Activated naive CD8-positive, alpha-beta T cell treated with anti-CD3 and anti-CD28 coated beads, Interleukin-2, amount 50 U/mL, for 16 hours (primary cell): ENCODE measurements around the gene RABEP2.
"Not testable (repeated sequence)": the region's sequence is repeated elsewhere in the genome, so short reads cannot be mapped to it uniquely, and the experiment has no call there.

Experiments used
- DNase-seq: peaks from one replicate; pipeline ENCODE4 v3.0.0-alpha.2; 2020; ENCODE audit warnings: low read depth, low spot score

The RABEP2 gene, protein sequence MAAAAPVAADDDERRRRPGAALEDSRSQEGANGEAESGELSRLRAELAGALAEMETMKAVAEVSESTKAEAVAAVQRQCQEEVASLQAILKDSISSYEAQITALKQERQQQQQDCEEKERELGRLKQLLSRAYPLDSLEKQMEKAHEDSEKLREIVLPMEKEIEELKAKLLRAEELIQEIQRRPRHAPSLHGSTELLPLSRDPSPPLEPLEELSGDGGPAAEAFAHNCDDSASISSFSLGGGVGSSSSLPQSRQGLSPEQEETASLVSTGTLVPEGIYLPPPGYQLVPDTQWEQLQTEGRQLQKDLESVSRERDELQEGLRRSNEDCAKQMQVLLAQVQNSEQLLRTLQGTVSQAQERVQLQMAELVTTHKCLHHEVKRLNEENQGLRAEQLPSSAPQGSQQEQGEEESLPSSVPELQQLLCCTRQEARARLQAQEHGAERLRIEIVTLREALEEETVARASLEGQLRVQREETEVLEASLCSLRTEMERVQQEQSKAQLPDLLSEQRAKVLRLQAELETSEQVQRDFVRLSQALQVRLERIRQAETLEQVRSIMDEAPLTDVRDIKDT

DNA sequence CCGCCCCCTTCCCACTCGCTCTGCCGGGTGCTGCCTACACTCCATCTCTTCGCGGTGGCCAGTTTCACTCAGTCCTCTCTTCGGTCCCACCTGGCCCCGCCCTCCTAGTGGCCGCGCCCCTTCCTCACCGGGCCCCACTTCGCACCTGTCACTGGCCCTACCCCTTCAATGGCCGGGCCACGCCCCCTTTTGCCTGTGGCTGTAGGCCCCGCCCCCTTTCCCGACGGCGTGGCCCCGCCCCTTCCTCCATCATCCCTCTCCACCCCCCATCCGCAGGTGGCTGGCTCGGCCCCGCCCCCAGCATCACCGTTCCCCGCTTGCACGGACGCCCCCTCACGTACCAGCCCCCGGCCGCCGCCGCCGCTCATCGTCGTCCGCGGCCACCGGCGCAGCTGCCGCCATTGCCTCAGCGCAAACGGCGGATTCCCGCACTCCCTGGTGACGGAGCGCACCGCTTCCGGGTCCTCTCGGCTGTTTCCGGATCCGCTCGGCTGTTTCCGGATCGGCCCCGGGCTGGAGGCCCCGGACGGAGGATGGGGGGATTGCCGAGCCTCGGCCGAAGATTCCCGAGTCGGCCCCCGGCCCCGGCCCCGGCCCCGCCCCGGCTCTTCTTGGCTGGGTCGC is at the start of gene RABEP2:
Gene RABEP2 (minus strand): TSS at position 477 of the 624 bp plus-strand sequence. CDS start 75 bp downstream, at position 402.
- DNase-seq, result peak; percentile 95

DNA sequence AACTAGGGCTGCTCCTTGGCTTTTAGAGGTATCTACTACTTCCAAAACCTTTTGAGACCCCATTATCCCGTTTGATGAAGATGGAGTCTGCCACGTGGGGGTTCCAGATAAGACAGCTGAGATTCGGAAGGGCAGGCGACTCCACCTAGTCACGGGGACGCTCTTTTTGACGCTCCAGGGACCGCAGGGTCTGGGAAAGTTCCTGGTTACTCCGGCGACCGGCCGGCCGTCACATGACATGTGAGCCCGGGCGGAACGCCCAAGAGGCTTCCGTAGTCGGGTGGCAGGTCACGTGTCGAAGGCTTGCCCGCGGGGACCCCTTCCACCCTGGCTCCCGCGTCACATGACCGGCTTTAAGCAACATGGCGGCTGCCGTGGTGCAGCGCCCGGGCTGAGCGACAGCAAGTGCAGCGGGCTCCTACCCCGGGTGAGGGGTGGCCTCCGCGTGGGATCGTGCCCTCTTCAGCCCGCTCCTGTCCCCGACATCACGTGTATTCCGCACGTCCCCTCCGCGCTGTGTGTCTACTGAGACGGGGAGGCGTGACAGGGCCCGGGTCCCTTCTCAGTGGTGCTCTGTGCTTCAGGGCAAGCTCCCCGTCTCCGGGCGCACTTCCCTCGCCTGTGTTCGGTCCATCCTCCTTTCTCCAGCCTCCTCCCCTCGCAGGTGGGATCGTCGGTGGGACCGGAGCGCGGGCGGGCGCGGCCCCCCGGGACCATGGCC is 49.6 kb upstream of the RABEP2 start, which contains the start of gene SPNS1:
Gene SPNS1 (plus strand): TSS at position 342 of the 721 bp plus-strand sequence. CDS start 374 bp downstream, at position 716.
- peak; percentile 79 for DNase-seq

DNA sequence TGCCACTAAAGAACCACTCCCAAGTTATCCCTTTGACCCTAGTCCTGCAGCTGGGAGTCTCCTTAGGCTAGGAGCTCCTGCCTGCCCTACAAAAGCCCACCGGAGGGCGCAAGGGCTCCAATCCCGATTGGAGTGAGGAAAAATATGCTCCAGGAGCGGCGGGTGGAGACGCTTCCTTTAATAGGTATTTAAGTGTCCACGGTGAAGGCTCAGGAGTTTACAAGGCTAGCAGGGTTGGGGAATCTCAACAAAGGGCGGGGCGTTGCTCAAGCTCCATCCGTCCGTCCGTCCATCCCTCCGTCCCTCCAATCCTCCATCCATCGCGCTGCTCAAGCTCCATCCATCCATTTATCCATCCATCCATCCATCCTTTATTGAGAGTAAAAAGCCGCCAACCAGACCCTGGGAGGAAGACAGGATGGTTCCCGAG is 49.0 kb upstream of the RABEP2 start:
- no peak for DNase-seq

DNA sequence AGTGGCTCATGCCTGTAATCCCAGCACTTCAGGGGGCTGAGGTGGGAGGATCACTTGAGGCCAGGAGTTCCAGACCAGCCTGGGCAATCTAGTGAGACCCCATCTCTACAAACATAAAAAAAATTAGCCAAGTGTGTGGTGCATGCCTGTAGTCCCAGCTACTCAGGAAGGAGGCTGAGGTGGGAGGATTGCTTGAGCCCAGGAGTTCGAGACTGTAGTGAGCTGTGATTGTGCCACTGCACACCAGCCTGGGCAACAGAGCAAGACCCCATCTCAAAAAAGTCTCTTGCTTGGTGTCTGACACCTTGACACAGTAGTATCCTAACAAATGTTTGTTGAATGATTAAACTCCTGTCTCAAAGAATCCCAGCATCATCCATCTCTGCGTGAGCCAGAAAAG is 44.7 kb upstream of the RABEP2 start:
- not testable (repeated sequence) for DNase-seq

DNA sequence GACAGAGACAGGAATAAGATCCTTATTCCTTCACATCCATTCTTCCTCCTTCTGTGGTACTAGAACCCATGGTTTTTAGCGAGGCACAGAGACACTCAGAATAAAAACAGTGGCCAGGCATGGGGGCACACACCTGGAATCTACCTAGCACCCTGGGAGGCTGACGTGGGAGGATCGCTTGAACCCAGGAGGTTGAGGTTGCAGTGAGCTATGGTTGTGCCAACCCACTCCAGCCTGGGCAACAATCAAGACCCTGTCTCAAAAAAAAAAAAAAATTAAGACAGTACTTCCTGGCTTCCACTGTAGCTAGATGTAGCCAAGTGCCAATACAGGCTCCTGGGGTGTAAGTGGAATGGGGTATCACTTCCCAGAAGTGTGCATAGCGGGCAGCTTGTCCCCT is 42.1 kb upstream of the RABEP2 start:
- DNase-seq, result no peak

DNA sequence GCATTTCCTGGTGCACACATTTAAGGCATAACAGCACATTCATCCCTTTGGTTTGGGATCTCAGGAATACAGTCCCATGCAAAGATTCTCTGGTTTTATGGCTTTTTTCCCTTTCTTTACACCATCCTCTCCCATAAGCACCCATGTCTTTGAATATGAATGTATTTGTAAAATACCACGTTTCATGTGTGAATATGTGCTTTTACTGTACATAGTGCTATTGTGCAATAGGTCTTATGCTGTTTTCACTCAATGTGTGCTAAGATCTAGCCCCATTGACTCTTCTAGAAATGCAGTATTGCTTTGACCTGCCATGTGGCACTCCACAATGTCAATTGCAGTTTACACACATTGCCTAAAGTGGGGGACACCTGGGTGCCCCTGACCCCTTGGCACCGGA is 39.5 kb upstream of the RABEP2 start:
- no peak for DNase-seq

DNA sequence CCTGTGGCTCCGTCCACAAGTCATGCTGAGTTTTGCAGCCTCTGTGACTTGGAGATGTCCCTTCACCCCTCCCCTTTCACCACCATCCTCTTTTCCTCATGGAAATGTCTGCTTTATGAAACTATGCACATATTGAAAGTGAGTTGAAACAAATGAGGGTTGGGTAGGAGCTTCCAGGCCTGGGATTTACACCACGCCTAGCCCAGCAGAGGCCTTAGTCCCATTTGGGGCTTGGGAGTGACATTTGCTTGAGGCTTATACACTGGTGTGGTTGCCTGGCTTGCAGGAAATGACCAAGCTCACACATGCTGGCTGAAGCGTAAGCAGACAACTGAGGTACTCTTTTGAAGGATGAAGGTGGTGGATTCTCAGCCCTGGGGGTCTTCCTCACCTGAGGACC is 39.0 kb upstream of the RABEP2 start:
- no peak for DNase-seq

DNA sequence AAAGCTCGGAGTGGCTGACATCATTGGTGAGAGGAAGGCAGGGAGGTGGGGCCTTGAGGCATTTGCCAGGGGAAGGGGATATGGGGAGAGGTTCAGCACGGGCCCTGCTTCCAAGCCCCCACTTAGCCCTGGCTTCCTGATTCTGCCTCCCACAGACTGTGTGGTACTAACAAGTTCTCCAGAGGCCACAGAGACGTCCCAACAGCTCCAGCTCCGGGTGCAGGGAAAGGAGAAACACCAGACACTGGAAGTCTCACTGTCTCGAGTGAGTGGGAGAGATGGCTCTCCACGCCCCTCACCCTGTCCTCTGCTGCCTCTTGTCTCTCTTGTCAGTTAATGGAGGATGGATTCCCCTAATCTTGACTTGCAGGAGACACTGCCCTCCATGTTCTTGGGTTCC is 33.8 kb upstream of the RABEP2 start:
- no peak for DNase-seq

DNA sequence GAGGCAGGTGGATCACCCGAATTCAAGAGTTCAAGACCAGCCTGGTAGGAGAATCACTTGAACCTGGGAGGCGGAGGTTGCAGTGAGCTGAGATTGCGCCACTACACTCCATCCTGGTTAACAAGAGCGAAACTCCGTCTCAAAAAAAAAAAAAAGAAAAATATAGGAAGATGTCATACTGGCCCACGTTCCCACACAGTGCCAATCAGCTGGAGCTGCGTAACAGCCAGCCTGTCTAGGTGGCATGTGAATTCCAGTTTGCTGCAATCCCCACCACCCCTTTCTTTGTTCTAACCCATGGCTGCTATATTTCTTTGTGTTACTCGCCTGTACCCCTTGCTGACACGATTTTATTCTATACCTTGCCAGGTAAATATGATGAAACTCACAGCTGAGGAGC is 33.2 kb upstream of the RABEP2 start:
- no peak for DNase-seq

DNA sequence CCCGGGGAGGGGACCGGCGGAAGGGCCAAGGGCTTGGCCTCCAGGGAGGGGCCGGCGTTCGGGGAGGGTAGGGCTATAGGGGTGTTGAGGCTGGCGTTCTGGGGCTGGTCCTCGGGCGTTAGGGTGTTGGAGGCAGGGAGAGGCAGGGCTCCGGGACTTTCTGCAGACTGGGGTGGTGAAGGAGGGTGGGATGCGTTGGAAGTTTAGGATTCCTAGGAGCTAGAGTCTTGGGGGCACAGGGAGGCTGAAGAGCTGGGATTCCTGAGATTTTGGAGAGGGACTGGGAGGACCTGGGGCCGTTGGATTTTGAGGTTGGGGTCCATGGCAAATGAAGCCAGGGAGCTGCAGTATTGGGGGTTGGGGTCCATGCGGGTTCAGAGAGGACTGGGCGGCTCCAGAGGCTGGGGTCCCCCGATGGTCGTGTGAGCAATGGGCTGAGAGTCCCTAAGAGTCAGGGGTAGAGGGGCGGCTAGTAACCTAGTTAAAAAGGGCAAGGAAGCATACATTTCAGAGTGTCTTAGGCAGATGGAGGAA is 26.4 kb upstream of the RABEP2 start:
- no peak for DNase-seq

DNA sequence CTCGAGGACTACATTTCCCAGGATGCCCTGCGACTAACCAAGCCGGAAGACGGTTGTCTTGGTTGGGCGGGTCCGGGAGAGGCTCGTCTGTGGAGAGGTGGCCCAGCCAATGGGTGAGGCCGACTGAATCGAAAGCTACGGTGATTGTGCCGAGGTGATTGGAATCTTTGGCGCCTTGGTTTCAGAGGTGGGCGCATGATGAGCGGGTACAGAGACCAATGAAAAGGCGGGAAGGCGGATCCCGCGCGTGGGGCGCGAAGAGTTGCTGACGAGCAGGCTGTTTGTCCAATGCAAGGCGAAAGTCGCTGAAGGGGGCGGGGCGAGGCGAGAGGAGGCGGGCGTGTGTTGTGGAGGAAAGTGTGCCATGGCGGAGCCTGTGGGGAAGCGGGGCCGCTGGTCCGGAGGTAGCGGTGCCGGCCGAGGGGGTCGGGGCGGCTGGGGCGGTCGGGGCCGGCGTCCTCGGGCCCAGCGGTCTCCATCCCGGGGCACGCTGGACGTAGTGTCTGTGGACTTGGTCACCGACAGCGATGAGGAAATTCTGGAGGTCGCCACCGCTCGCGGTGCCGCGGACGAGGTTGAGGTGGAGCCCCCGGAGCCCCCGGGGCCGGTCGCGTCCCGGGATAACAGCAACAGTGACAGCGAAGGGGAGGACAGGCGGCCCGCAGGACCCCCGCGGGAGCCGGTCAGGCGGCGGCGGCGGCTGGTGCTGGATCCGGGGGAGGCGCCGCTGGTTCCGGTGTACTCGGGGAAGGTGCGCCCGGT is 25.8 kb upstream of the RABEP2 start, which contains the start of gene NFATC2IP:
Gene NFATC2IP (plus strand): TSS at position 290 of the 762 bp plus-strand sequence. CDS start 75 bp downstream, at position 365.
- peak; percentile 99 for DNase-seq

DNA sequence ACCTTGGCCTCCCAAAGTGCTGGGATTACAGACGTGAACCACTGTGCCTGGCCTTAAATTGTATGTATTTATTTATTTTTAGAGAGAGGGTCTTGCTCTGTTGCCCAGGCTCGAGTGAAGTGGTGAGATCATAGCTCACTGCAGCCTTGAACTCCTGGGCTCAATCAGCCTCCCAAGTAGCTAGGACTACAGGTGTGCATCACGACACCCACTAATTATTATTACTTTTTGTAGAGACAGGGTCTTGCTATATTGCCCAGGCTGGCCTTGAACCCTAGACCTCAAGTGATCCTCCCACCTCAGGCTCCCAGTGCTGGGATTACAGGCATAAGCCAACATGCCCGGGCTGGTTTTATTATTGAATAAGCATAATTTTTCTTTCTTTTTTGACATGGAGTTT is 21.6 kb upstream of the RABEP2 start:
- no peak for DNase-seq

DNA sequence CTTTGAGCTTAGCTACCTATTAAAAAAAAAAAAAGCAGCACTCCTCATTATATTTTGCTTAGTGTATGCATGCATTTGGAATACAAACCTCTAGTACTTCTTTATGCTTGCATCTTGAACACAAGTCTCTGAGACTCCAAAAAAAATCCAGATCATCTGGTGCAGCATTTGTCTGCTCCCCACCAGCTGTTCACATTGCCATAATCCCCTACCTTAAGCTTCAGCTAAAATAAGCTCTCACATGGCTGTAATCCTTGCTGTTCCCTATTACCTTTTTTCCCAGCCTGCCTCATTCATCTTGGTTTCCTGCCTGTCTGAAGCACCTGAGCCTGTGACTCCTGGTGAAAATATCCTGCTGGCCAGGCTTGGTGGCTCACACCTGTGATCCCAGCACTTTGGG is 18.2 kb upstream of the RABEP2 start:
- DNase-seq, result no peak

DNA sequence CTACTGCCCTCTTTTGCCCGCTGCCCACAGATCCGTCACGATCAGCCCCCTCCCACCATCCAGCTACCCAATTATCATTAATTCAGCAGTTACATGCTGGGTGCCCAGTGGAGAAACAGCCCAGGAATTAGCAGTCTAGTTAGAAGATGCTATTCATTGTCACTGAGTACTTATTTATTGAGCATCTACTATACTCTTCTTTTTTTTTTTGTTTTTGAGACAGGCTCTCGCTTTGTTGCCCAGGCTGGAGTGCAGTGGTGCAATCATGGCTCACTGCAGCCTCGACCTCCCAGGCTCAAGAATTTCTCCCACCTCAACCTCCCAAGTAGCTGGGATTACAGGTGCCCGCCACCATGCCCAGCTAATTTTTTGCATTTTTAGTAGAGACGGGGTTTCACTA is 14.8 kb upstream of the RABEP2 start:
- not testable (repeated sequence) for DNase-seq

DNA sequence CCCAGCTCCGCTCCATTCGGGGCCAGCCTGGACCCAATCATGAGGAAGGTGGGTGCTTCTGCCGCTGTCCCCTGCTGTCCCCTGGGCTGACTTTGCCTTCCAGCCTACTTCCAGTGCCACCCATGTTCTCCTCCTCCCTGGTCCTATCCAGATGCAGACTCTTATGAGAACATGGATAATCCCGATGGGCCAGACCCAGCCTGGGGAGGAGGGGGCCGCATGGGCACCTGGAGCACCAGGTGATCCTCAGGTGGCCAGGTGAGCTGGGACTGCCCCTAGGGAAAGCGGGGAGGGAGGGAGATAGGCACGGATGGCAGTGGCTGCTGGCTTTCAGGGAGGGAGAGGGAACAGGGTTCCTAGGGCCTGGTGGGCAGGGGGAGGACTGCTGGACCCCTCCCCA is 13.7 kb upstream of the RABEP2 start:
- no peak for DNase-seq

DNA sequence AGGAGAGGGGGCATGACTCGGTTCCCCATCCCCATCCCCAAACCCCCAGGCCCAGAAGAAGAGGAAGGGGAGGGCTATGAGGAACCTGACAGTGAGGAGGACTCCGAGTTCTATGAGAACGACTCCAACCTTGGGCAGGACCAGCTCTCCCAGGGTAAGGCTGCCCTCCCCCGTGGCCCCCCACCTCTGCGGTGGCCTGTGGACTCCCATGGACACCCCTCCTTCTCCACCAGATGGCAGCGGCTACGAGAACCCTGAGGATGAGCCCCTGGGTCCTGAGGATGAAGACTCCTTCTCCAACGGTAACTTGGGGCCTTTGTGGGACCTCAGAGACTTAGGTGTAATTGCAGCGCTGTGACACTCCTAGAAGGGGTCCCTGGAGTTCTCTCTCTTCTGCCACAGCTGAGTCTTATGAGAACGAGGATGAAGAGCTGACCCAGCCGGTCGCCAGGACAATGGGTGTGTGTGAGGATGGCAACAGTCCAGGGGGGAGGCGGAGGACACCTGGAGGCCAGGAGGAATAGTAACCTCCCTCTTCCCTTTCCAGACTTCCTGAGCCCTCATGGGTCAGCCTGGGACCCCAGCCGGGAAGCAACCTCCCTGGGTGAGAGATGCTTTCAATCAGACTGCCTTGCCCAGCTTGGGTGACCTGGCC is 12.3 kb upstream of the RABEP2 start:
- no peak for DNase-seq

DNA sequence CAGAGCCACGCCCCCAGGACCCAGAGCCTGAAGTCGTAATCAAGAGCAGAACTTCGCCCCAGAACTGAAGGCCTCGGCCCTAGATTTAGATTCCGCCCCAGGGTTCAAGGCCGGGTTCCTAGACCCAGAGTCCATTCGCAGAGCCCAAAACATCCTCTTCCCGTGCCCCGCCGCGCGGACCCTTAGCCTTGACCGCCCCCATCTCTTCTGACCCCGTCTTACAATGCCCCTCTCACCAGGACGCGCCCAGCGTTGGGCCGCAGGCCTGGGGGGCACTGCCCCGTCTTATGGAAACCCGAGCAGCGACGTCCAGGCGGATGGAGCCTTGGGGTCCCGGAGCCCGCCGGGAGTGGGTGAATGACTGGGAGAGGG is 11.7 kb upstream of the RABEP2 start:
- no peak for DNase-seq

DNA sequence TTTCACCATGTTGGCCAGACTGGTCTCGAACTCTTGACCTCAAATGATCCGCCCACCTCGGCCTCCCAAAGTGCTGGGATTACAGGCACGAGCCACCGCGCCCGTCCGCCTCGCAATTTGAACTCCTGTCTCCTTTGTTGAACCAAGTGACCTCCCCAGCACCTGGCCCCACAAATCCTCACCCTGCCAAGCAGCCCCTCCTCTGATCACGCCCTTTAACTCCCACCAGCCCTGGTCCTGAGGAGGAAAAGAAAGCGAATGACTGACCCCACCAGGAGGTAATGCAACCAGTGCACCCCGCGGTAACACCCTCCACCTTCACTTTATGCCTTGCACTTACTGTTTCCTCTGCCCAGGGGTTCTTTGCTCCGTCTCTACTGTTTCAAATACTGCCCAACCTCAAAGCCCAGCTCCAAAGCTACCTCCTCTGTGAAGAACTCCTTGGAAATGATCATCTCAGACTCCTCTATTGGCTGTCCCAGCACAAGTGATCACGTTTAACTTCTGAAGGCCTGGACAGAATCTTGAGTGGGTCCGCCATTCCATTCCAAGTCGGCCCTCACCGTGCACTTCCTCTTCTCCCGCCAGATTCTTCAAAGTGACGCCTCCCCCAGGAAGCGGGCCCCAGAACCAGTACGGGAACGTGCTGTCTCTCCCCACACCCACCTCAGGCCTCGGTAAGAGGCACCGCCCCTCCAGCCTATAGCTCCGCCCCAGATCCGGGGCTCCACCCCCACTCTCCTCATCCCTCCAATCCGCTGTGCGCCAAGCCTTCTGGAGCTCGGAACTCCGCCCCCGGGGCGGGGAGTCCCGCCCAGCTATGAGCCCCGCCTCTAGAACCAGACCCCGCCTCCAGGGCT is 11.1 kb upstream of the RABEP2 start:
- peak; percentile 56 for DNase-seq

DNA sequence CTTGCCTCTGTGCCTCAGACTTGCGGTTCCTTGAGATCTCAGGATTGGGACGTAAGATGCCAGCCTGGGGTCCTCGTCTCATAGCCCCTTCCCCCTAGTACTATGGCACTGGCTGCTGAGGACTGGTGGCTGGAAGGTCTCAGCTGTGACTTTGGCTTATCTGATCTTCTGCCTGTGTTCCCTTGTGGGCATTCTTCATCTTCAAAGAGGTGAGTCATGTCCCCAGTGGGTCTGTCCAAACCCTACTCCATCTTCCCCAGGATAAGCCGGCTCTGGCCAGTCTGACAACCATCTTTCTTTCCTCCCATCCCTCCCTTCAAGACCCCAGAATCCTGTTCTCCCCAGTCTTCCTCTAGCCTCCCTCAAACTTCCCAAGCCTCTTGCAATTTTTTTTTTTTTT is 10.3 kb upstream of the RABEP2 start:
- DNase-seq, result no peak
